Liver (tissue), 9 donors: ENCODE measurements around the gene ENTPD1. TPM values are rescaled to one million over a fixed set of nuclear protein-coding genes. Genes with fewer than 3 reads are reported as not detected.

ENCODE experiments used
- DNase-seq: peaks from one replicate; pipeline ENCODE4 v3.0.0-alpha.2; 2017; ENCODE audit warnings: low spot score
- H3K27ac ChIP-seq, 2 donors: one replicate each; pipeline ENCODE4 v1.7.0; 2013; ENCODE audit warnings: inconsistent platforms in 2 of 2, low read length in 2 of 2, control low read depth in 1 of 2, low read depth in 1 of 2, mild to moderate bottlenecking in 1 of 2
- H3K27me3 ChIP-seq, 4 donors: one replicate each; pipeline versions ENCODE4 v1.6.1 to v1.7.0; 2013; ENCODE audit warnings: low read length in 3 of 4, inconsistent platforms in 1 of 4, mild to moderate bottlenecking in 1 of 4, moderate library complexity in 1 of 4; ENCODE audit not compliant: control insufficient read depth in 4 of 4, insufficient read depth in 4 of 4
- H3K36me3 ChIP-seq, 4 donors: one replicate each; pipeline versions ENCODE4 v1.6.1 to v1.7.0; 2013; ENCODE audit warnings: low read length in 3 of 4, mild to moderate bottlenecking in 3 of 4, low read depth in 1 of 4, moderate library complexity in 1 of 4; ENCODE audit not compliant: control insufficient read depth in 4 of 4, insufficient read depth in 3 of 4
- H3K4me1 ChIP-seq, 4 donors: one replicate each; pipeline versions ENCODE4 v1.6.1 to v1.7.0; 2013; ENCODE audit warnings: low read length in 3 of 4, mild to moderate bottlenecking in 3 of 4, moderate library complexity in 1 of 4; ENCODE audit not compliant: control insufficient read depth in 4 of 4, insufficient read depth in 4 of 4
- H3K4me3 ChIP-seq, 3 donors: one replicate each; pipeline versions ENCODE4 v1.6.1 to v1.7.0; 2013; ENCODE audit warnings: low read length in 3 of 3, control low read depth in 1 of 3, low read depth in 1 of 3, mild to moderate bottlenecking in 1 of 3
- H3K9ac ChIP-seq, 2 donors: one replicate each; pipeline ENCODE4 v1.7.0; 2013; ENCODE audit warnings: low read length in 2 of 2, mild to moderate bottlenecking in 2 of 2, moderate library complexity in 2 of 2, control low read depth in 1 of 2, low read depth in 1 of 2
- H3K9me3 ChIP-seq, 4 donors: one replicate each; pipeline versions ENCODE4 v1.6.1 to v1.7.0; 2013; ENCODE audit warnings: low read length in 3 of 4; ENCODE audit not compliant: control insufficient read depth in 4 of 4
- CTCF ChIP-seq: fragments of 150-350 bp; IDR thresholded peaks from 2 replicates; pipeline ENCODE4 v1.5.1; 2017; ENCODE audit warnings: improper control_type of control experiment, low read depth, low read length; ENCODE audit not compliant: missing input control
- EGR1 ChIP-seq, 2 donors: IDR thresholded peaks; 2 replicates each; pipeline ENCODE4 v1.6.1; 2016 to 2018; ENCODE audit warnings: antibody characterized with exemption in 2 of 2, low read depth in 2 of 2
- FOXA2 ChIP-seq: IDR thresholded peaks from 2 replicates; pipeline ENCODE4 v1.6.1; 2016; ENCODE audit warnings: antibody characterized with exemption
- GABPA ChIP-seq, 2 donors: IDR thresholded peaks in 1 of 2; conservative IDR thresholded peaks in 1 of 2; 2 replicates each; pipeline ENCODE4 v1.6.1; 2016; ENCODE audit warnings: antibody characterized with exemption in 2 of 2, mild to moderate bottlenecking in 1 of 2, moderate library complexity in 1 of 2
- HNF4A ChIP-seq, 2 donors: conservative IDR thresholded peaks; 2 replicates each; pipeline ENCODE4 v1.6.1; 2016; ENCODE audit warnings: antibody characterized with exemption in 2 of 2, mild to moderate bottlenecking in 2 of 2
- JUND ChIP-seq, 2 donors: IDR thresholded peaks; 2 replicates each; pipeline ENCODE4 v1.6.1; 2016; ENCODE audit warnings: antibody characterized with exemption in 2 of 2
- MAX ChIP-seq: IDR thresholded peaks from 2 replicates; pipeline ENCODE4 v1.6.1; 2016; ENCODE audit warnings: antibody characterized with exemption
- NR2F2 ChIP-seq: IDR thresholded peaks from 2 replicates; pipeline ENCODE4 v1.6.1; 2016; ENCODE audit warnings: antibody characterized with exemption
- RAD21 ChIP-seq, 2 donors: IDR thresholded peaks; 2 replicates each; pipeline ENCODE4 v1.6.1; 2016; ENCODE audit warnings: antibody characterized with exemption in 2 of 2, mild to moderate bottlenecking in 2 of 2
- RXRA ChIP-seq, 2 donors: IDR thresholded peaks; 2 replicates each; pipeline ENCODE4 v1.6.1; 2017 to 2018; ENCODE audit warnings: antibody characterized with exemption in 2 of 2, mild to moderate bottlenecking in 1 of 2
- SP1 ChIP-seq: IDR thresholded peaks from 2 replicates; pipeline ENCODE4 v1.6.1; 2018; ENCODE audit warnings: antibody characterized with exemption, mild to moderate bottlenecking
- YY1 ChIP-seq: IDR thresholded peaks from 2 replicates; pipeline ENCODE4 v1.6.1; 2016; ENCODE audit warnings: antibody characterized with exemption, mild to moderate bottlenecking
- ZBTB33 ChIP-seq: IDR thresholded peaks from 2 replicates; pipeline ENCODE4 v1.6.1; 2016; ENCODE audit warnings: antibody characterized with exemption
- WGBS: extraction: QIAGEN DNeasy Blood & Tissue Kit; methylation state at CpG from one replicate; pipeline ENCODE4 v1.1.7; 2013; 5-methylcytosine and 5-hydroxymethylcytosine counted together
- polyA plus RNA-seq, 2 donors: library from polyadenylated mRNA; stranded (reverse) in 1 of 2; unstranded in 1 of 2; fragments of 200-250 nt in 1 of 2; fragments of >200 nt in 1 of 2; fragmentation: Nextera tagmentation in 1 of 2; extraction: Ambion mirVana in 1 of 2; gene quantifications; one replicate each; pipeline versions ENCODE4 v1.2.1 to v1.2.3, GENCODE V29; 2013 to 2015
- total RNA-seq, 2 donors: library from RNA; depleted of rRNA; stranded (reverse); fragments of >200 nt; gene quantifications; one replicate each; pipeline ENCODE4 v1.2.3, GENCODE V29; 2014
- TF ChIP-seq, protein P1 (sequence below): IDR thresholded peaks from 2 replicates; pipeline ENCODE4 v1.6.1; 2016; ENCODE audit warnings: antibody characterized with exemption, mild to moderate bottlenecking
- donor health status: healthy.
- donor health status: healthy.
- donor health status: healthy.
- donor health status: healthy.
- donor health status: healthy.

ENTPD1 gene
- total and polyA plus RNA-seq, 4 donors, result 2.1 to 8.0 (median 4.3) TPM

- no peak for TF ChIP-seq NR2F2
- TF ChIP-seq RXRA (IDR thresholded peaks at IDR 0.05), result no peak
- no peak for TF ChIP-seq HNF4A (conservative IDR thresholded peaks at IDR 0.05)
Measured at GRCh38 chr10:95815701-95816240, 59.8 kb downstream of the ENTPD1 start (continued).

DNA sequence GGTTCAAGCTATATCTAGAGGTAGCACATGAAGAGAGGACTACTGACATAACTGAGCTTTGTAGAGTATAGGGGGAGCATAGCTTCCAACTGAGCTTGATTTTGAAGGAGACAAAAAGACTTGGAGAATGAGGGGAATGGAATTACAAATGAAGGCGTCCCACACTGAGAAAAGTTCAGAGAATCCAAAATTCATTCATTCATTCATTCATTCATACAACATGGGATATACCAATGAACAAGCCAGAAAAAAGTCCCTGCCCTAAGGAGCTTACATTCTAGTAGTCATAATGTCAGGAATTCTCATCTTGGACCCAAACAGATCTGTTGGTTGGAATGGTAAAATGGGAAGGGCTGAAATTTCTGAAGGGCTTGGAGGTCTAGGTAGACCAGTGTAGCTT, 62.0 kb downstream of the ENTPD1 start:
- no peaks in the 10 kb centered on the region for H3K36me3 ChIP-seq
- no peak overlapping the region for H3K4me3 ChIP-seq
- H3K9ac ChIP-seq, result no peak overlapping the region
- no peaks in the 10 kb centered on the region for H3K9me3 ChIP-seq
- H3K27me3 ChIP-seq, result peaks cover 0 to 6% (median 0%) of the 10 kb centered on the region in 4 donors
- WGBS, result 80% methylated on average over 1 of the region's 1 CpG
- H3K27ac ChIP-seq, result no peak overlapping the region
- H3K4me1 ChIP-seq, result no peaks in the 10 kb centered on the region
- TF ChIP-seq YY1 (no peak), MAX (no peak), GABPA (IDR thresholded peaks at IDR 0.05 in 1 of 2, conservative IDR thresholded peaks at IDR 0.05 in 1 of 2) (no peak), CTCF (no peak), FOXA2 (no peak), EGR1 (IDR thresholded peaks at IDR 0.05; ENCODE audit: low read depth in 2 of 2) (no peak), NR2F2 (no peak), SP1 (no peak), JUND (IDR thresholded peaks at IDR 0.05) (no peak), ZBTB33 (no peak), HNF4A (conservative IDR thresholded peaks at IDR 0.05) (no peak)
- TF ChIP-seq, protein P1, sequence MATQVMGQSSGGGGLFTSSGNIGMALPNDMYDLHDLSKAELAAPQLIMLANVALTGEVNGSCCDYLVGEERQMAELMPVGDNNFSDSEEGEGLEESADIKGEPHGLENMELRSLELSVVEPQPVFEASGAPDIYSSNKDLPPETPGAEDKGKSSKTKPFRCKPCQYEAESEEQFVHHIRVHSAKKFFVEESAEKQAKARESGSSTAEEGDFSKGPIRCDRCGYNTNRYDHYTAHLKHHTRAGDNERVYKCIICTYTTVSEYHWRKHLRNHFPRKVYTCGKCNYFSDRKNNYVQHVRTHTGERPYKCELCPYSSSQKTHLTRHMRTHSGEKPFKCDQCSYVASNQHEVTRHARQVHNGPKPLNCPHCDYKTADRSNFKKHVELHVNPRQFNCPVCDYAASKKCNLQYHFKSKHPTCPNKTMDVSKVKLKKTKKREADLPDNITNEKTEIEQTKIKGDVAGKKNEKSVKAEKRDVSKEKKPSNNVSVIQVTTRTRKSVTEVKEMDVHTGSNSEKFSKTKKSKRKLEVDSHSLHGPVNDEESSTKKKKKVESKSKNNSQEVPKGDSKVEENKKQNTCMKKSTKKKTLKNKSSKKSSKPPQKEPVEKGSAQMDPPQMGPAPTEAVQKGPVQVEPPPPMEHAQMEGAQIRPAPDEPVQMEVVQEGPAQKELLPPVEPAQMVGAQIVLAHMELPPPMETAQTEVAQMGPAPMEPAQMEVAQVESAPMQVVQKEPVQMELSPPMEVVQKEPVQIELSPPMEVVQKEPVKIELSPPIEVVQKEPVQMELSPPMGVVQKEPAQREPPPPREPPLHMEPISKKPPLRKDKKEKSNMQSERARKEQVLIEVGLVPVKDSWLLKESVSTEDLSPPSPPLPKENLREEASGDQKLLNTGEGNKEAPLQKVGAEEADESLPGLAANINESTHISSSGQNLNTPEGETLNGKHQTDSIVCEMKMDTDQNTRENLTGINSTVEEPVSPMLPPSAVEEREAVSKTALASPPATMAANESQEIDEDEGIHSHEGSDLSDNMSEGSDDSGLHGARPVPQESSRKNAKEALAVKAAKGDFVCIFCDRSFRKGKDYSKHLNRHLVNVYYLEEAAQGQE, result no peak
- no peak for DNase-seq

GRCh38 chr10:95818668-95819067, 62.7 kb downstream of the ENTPD1 start:
- H3K9me3 ChIP-seq, result no peaks in the 10 kb centered on the region
- no peaks in the 10 kb centered on the region for H3K4me1 ChIP-seq
- H3K9ac ChIP-seq, result no peak overlapping the region
- no peak for DNase-seq
- WGBS, result 35% methylated on average over 2 of the region's 2 CpGs
- no peak overlapping the region for H3K27ac ChIP-seq
- TF ChIP-seq RAD21 (IDR thresholded peaks at IDR 0.05) (no peak), SP1 (no peak)
- no peaks in the 10 kb centered on the region for H3K36me3 ChIP-seq
- H3K4me3 ChIP-seq, result no peak overlapping the region
- peaks cover 0 to 6% (median 0%) of the 10 kb centered on the region in 4 donors for H3K27me3 ChIP-seq
